ENCODE data around the gene VASN. TPM values are rescaled to one million over a fixed set of nuclear protein-coding genes. Genes with fewer than 3 reads are reported as not detected.
A peak's percentile ranks its signal among the peaks of the same experiment; 100 is the strongest.

VASN gene
- total RNA-seq, 2 experiments from 2014 or later, result not detected

DNA sequence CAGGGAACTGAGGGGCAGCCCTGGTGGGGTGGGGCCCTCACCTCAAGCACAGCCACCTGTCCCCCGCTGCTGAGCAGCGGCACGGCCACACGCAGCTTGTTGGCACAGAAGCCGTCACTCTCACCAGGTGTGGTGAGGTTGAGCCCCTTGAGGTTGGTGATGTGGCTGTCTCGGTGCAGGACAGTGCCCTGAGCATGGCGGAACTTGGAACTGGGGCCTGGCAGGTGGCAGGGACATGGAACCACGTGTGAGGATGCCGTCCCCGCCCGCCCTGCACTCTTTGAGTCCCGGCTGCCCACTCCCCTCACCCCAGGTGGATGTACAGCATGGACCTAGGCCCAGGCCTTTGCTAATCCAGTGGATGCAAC, 9.7 kb upstream of the VASN start:
- ChIA-PET POLR2A (no interaction called here), CTCF (interaction anchor here (1.4 to 1.6 kb wide), 2 partner anchors 11 to 17 kb away, joined by 3 to 6 read pairs; partner anchors contain the start of gene PAM16)
- Mint-ChIP-seq H3K36me3 (ENCODE audit: low read depth) (peaks cover 26% of the 10 kb centered on the region), H3K4me3 (no peak overlapping the region), H3K9me3 (no peaks in the 10 kb centered on the region), H3K4me1 (no peaks in the 10 kb centered on the region), H3K27ac (no peak overlapping the region), H3K27me3 (no peaks in the 10 kb centered on the region)
- DNase-seq, result no peak

DNA sequence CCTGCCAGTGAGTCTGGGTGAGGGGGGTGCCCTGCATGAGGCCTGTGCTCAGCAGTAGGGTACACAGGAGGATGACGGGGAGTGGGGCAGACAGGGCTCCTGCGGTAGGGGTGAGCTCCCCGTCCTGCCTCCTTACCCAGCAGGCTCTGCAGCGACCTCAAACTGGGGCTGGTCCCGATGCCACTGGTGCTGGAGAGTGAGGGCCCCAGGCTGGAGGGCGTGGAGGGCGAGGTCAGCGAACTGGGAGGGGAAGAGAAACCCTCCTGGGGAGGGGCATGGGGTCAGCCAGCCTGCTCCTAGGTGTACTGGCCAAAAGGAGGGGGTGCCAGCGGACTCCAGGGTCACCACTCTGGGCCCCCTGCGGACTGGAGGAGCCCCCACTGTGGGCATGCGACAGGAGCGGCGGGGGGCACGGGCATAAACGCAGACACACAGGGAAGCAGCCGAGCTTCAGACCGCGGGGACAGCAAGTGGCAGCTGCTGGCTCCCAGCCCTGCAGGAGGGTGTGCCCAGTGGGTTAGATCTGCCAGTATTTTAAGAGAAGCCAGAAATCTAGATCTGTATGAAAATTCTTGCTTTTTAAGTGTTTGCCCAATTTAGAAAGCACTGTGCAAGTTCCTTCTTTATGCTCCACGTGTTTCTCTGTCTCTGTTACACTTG, 9.0 kb upstream of the VASN start:
- ChIA-PET POLR2A (no interaction called here), CTCF (interaction anchor here (0.6 to 1.6 kb wide), 3 partner anchors 12 to 211 kb away, joined by 3 to 6 read pairs (median 3); partner anchors contain the start of gene PAM16)
- peaks cover 29% of the 10 kb centered on the region for H3K36me3 Mint-ChIP-seq (ENCODE audit: low read depth)
- H3K9me3 Mint-ChIP-seq, result no peaks in the 10 kb centered on the region
- H3K4me3 Mint-ChIP-seq, result no peak overlapping the region
- DNase-seq, result no peak
- H3K27ac Mint-ChIP-seq, result no peak overlapping the region
- H3K27me3 Mint-ChIP-seq, result no peaks in the 10 kb centered on the region
- H3K4me1 Mint-ChIP-seq, result peaks cover 1% of the 10 kb centered on the region

DNA sequence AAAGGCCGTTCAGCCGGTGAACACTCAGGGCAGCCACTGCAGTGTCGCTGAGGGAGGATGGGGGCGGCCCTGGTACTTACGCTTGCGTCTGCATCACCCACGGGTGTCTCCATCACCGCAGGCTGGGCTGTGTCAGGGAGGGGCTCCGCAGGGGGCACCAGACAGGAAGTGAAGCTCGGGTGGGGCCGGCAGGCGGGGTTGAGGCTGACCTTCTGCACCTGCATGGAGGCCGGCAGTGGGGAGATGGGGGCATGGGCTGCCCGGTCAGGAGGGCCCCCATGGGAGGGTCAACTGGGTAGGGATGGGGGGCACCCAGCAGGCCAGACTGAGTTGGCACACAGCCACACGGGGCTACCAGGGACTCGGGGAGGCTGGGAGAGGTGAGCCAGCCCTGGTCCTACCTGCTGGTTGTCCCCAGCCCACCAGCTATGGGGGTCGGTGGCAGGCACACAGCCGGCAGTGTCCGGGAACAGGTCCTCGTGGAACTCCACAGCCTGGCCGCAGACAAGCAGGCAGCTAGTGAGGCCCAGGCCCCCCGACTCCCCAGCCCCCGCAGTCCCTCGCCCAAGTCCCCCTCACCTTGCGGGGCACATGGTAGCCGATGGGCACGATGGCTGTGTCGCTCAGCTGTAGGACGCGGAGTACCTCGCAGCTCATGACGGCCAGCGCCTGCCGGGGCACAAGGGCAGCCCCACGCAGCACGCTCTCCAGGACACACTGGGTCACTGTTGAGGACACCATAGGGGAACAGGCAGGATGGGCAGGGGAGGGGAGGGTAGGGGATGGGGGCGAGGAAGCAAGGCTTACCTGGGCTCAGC, 7.2 kb upstream of the VASN start:
- H3K27me3 Mint-ChIP-seq, result no peaks in the 10 kb centered on the region
- DNase-seq, result no peak
- no peak overlapping the region for H3K27ac Mint-ChIP-seq
- H3K4me3 Mint-ChIP-seq, result no peak overlapping the region
- CTCF ChIA-PET, result interaction anchor here (0.7 to 1.1 kb wide), 2 partner anchors 11 to 426 kb away, joined by 3 to 4 read pairs; no protein-coding TSS in a partner anchor
- POLR2A ChIA-PET, result no interaction called here
- no peaks in the 10 kb centered on the region for H3K9me3 Mint-ChIP-seq
- peaks cover 2% of the 10 kb centered on the region for H3K4me1 Mint-ChIP-seq
- peaks cover 23% of the 10 kb centered on the region for H3K36me3 Mint-ChIP-seq (ENCODE audit: low read depth)

DNA sequence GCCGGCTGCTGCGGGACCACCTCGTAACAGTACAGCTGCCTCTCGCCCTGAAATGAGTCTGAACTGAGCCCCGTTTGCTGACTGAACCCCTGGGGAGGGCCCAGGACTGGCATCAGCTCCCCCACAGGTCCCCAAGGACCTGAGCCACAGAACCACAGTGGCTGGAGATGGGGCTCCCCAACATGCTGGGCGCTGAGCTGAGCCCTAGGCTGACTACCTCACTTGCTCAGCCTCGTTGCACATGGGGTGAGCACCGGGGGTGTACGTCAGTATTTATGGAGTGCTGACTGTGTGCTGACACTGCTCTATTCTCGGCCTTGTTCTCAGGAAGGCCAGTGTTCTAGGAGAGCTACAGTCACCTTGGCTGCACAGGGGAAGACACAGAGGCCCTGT, 6.6 kb upstream of the VASN start:
- Mint-ChIP-seq H3K9me3 (no peaks in the 10 kb centered on the region), H3K36me3 (ENCODE audit: low read depth) (peaks cover 23% of the 10 kb centered on the region), H3K27ac (no peak overlapping the region), H3K4me3 (no peak overlapping the region), H3K4me1 (peaks cover 2% of the 10 kb centered on the region), H3K27me3 (no peaks in the 10 kb centered on the region)
- POLR2A ChIA-PET, result no interaction called here
- DNase-seq, result no peak
- CTCF ChIA-PET, result interaction anchor here (0.7 to 1.4 kb wide), 3 partner anchors 10 to 426 kb away, joined by 3 to 4 read pairs (median 3); no protein-coding TSS in a partner anchor

DNA sequence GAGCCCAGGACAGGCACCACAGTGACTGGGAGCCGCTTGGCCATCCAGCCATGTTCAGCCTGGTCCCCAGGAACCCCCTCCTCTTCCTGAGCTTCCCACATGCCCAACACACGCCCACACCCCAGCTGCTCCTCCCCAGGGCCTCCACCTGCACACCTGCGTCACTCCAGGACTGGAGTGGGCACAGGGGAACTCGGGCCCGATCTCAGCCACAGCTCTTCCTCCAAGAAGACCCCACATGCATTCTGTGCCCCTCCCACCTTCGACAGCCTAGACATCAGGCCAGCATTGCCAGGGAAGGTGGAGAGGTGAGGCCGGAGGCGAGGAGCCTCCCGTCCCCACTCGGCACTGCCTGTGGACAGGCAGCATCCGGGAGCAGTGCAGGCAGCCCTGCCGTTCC, 6.0 kb upstream of the VASN start:
- peaks cover 23% of the 10 kb centered on the region for H3K36me3 Mint-ChIP-seq (ENCODE audit: low read depth)
- ChIA-PET POLR2A (no interaction called here), CTCF (interaction anchor here (1.1 to 1.4 kb wide), 2 partner anchors 10 to 35 kb away, joined by 3 read pairs; no protein-coding TSS in a partner anchor)
- H3K4me1 Mint-ChIP-seq, result peaks cover 2% of the 10 kb centered on the region
- no peak overlapping the region for H3K4me3 Mint-ChIP-seq
- no peaks in the 10 kb centered on the region for H3K27me3 Mint-ChIP-seq
- H3K9me3 Mint-ChIP-seq, result no peaks in the 10 kb centered on the region
- DNase-seq, result no peak
- H3K27ac Mint-ChIP-seq, result peak overlapping the region; percentile 27

DNA sequence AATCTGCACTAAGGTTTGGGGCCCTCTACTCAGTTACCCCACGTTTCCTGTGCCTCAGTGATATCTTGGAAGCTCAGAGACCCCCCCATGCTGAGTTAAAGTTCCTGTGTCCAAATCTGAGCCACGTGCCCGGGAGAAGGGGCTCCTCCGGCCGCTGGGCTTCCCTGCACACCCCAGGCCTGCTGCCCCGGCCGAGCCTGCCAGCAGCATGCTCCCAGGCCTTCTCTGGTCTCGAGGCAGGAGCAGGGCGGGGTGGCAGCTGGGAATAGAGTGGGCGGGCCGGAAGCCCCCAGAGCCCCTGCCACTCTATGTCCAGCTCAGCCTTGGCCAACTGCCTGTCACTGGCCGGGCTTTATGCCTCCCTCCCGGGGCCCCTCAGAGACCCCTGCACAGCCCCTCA, 5.6 kb upstream of the VASN start:
- no peak overlapping the region for H3K27ac Mint-ChIP-seq
- POLR2A ChIA-PET, result no interaction called here
- H3K27me3 Mint-ChIP-seq, result no peaks in the 10 kb centered on the region
- peaks cover 23% of the 10 kb centered on the region for H3K36me3 Mint-ChIP-seq (ENCODE audit: low read depth)
- H3K4me3 Mint-ChIP-seq, result no peak overlapping the region
- CTCF ChIA-PET, result interaction anchor here (1.4 kb wide), 1 partner anchor 36 kb away, joined by 3 read pairs; no protein-coding TSS in a partner anchor
- DNase-seq, result no peak
- no peaks in the 10 kb centered on the region for H3K9me3 Mint-ChIP-seq
- H3K4me1 Mint-ChIP-seq, result peaks cover 2% of the 10 kb centered on the region

DNA sequence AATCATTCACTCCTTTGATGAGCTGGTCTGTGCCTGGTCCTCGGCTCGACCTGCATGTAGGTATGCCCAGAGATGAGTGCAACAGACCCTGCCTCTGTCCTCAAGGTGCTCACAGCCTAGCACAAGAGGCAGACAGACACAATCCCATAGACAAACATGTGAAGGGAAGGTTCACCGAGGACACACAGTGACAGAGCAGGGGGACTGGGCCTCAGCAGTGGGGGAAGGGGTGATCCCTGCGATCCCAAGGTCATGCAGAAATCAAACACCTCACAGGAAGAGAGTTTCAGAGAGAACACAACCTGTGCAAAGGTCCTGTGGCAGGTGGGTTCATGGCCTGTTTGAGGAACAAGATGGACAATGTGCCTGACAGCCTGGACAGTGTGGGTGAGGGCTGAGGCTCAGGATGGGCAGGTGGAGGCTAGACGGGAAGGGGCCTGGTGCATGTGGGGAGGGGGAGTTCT, 4.2 kb upstream of the VASN start:
- Mint-ChIP-seq H3K27ac (no peak overlapping the region), H3K36me3 (ENCODE audit: low read depth) (peaks cover 18% of the 10 kb centered on the region), H3K4me1 (peaks cover 5% of the 10 kb centered on the region), H3K9me3 (no peaks in the 10 kb centered on the region), H3K27me3 (no peaks in the 10 kb centered on the region), H3K4me3 (no peak overlapping the region)
- no peak for DNase-seq
- ChIA-PET POLR2A (no interaction called here), CTCF (no interaction called here)

DNA sequence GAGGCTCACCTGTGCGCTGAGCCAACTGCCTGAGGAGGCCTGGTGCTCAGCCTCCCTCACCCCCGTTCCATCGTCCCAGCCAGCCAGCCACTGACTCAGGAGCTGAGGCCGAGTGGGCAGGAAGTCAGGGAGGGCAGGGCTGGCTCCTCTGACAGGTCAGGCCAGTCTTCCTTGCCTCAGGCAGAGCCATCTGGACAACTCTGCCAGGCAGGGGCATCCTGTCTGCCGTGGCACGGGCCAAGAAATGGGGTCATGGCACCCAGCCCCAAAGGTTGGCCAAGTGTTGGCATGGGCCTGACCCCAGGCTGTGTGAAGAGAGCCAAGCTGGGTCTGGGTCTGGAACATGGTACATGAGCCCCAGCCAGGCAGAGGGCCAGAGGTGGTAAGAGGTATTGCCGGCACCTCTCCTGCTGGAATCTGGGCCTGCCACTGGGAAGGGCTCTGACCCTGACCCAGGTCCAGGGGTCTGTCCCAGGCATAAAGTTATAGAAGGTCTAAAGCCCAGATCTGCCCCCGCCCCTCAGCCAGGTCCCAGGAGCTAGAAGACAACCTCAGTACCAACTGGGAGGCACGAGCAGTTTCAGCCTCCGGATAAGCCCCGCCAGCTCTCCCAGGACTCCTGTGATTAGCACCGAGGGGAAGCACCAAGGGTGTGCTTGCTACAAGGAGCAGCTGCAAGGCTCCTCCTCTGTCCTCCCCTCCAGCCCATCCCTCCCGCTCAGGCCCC, 2.5 kb upstream of the VASN start:
- no peak overlapping the region for H3K4me3 Mint-ChIP-seq
- no peaks in the 10 kb centered on the region for H3K9me3 Mint-ChIP-seq
- peaks cover 7% of the 10 kb centered on the region for H3K4me1 Mint-ChIP-seq
- no peaks in the 10 kb centered on the region for H3K27me3 Mint-ChIP-seq
- CTCF ChIA-PET, result interaction anchor here (0.6 to 1.0 kb wide), 4 partner anchors 9 to 180 kb away, joined by 3 read pairs; partner anchors contain the start of gene PAM16
- POLR2A ChIA-PET, result no interaction called here
- DNase-seq, result no peak
- peaks cover 8% of the 10 kb centered on the region for H3K36me3 Mint-ChIP-seq (ENCODE audit: low read depth)
- H3K27ac Mint-ChIP-seq, result no peak overlapping the region

DNA sequence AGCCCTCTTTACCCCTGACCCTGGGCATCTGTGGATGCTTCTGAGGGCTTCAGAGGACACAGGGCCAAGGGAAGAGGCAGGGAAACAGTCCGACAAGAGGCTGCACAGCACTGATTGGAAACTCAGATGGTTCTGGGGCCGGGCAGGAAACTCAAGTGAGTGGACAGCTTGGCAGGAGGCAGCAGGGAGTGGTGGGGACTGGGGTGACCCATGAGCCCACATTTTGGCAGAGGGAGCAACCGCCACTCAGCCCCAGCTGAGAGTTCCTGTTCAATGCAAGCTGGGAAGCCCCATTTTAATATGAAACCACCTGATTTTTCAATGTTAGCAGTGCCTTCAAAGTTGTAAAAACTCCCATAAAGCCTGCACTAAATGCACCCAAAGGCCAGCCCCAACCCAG, 1.5 kb upstream of the VASN start:
- CTCF ChIA-PET, result interaction anchor here (0.9 kb wide), 1 partner anchor 19 kb away, joined by 3 read pairs; the partner anchor contains the start of gene PAM16
- no peak overlapping the region for H3K27ac Mint-ChIP-seq
- H3K36me3 Mint-ChIP-seq (ENCODE audit: low read depth), result peaks cover 6% of the 10 kb centered on the region
- DNase-seq, result no peak
- H3K4me1 Mint-ChIP-seq, result peaks cover 7% of the 10 kb centered on the region
- POLR2A ChIA-PET, result no interaction called here
- no peaks in the 10 kb centered on the region for H3K9me3 Mint-ChIP-seq
- no peaks in the 10 kb centered on the region for H3K27me3 Mint-ChIP-seq
- H3K4me3 Mint-ChIP-seq, result no peak overlapping the region

DNA sequence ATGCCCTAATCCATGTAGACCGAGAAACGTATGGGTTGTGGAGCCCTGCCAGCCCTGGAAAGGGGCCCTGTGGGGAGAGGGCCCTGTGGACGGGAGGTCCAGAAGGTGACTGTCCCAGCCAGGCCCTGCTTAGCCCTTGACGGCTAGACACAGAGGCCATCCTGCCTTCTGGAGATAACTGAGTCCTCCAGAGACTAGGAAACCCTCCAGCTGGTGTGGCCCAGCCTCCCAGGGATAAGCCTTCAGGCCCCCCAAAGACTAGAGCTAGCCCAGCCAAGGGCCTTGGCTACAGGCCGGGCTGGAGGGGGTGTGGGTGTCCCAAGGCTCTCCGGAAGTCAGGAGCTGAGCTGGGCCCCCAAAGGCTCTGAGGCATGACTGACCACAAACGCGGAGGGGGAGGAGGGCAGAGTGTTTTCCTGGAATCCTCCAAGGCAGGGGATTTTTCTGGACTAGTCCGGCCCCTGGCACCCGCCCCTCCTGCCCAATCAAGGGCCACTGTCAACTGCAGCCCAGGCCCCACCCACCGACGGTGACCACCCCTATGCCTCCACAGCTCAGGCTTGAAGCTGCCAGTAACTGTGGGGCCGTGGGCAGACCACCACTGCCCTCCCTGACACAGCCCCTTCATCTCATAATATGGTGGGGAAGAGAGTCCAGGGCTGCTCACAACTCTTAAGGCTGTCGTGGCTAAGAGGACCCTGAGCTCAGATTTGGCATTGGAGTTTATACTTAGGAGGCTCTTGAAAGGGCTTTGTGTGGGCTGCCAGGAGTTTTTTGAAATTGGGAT, 885 bp upstream of the VASN start:
- DNase-seq, result no peak
- Mint-ChIP-seq H3K4me1 (peaks cover 7% of the 10 kb centered on the region), H3K27me3 (no peaks in the 10 kb centered on the region), H3K36me3 (ENCODE audit: low read depth) (peaks cover 6% of the 10 kb centered on the region), H3K27ac (no peak overlapping the region), H3K4me3 (no peak overlapping the region), H3K9me3 (no peaks in the 10 kb centered on the region)
- POLR2A ChIA-PET, result no interaction called here
- CTCF ChIA-PET, result interaction anchor here (0.6 to 1.2 kb wide), 2 partner anchors 11 to 223 kb away, joined by 3 to 4 read pairs; no protein-coding TSS in a partner anchor

DNA sequence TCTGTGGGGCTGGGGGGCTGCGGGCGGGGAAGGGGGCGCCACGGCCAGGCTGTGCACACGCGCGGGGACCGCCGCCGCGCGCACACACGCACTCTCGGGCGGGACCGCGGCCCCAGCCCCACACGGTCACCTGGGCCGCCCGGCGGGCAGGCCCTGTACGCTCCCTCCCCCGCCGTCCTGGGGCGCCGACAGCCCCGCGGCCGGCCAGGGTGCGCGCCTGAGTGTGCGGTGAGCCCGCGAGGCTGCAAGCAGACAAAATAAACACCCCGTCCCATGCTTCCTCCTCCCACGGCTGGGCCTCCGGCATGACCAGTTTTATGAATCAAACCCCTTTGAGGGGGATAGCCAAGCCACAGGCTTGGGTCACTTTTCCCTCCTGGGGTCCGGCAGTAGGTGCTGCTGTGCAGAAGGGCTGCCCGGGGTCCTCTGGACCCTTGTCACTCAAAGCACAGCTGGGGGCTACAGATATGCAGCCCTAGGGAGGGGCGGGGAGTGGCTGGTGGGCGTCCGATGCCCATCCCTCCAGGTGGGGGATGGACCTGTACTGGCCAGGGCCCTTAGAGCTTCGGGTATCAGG, 441 bp downstream of the VASN start:
- Mint-ChIP-seq H3K9me3 (no peaks in the 10 kb centered on the region), H3K27me3 (no peaks in the 10 kb centered on the region), H3K4me3 (peak overlapping the region; percentile 53), H3K36me3 (ENCODE audit: low read depth) (peaks cover 6% of the 10 kb centered on the region), H3K4me1 (peaks cover 7% of the 10 kb centered on the region), H3K27ac (no peak overlapping the region)
- DNase-seq, result peak; percentile 27
- CTCF ChIA-PET, result no interaction called here
- POLR2A ChIA-PET, result no interaction called here
